Activated CD4-positive, alpha-beta memory T cell treated with anti-CD3 and anti-CD28 coated beads for 36 hours (primary cell): Measurements from ENCODE around the gene MYO5C. TPM values are rescaled to one million over a fixed set of nuclear protein-coding genes. Genes with fewer than 3 reads are reported as not detected.

Experiments used
- CTCF ChIA-PET: fragments of 350-600 bp; sonication (Branson Sonifier 250); formaldehyde crosslinking; loops from one replicate; lab custom pipeline; 2021; ENCODE audit warnings: antibody characterized with exemption, inconsistent platforms; lab: Charles Lee
- POLR2A ChIA-PET: fragments of 350-600 bp; sonication (Branson Sonifier 250); formaldehyde crosslinking; loops from one replicate; lab custom pipeline; 2021; ENCODE audit warnings: antibody characterized with exemption; lab: Charles Lee
- DNase-seq: peaks from one replicate; pipeline ENCODE4 v3.0.0-alpha.2; 2020
- H3K27ac Mint-ChIP-seq: one replicate; pipeline ENCODE4 v1.8.0; 2021; ENCODE audit warnings: mixed read lengths
- H3K27me3 Mint-ChIP-seq: one replicate; pipeline ENCODE4 v1.8.0; 2021; ENCODE audit warnings: mixed read lengths
- H3K36me3 Mint-ChIP-seq: one replicate; pipeline ENCODE4 v1.8.0; 2021; ENCODE audit warnings: mixed read lengths
- H3K4me1 Mint-ChIP-seq: one replicate; pipeline ENCODE4 v1.8.0; 2021; ENCODE audit warnings: low read depth, mixed read lengths
- H3K4me3 Mint-ChIP-seq: one replicate; pipeline ENCODE4 v1.8.0; 2021; ENCODE audit warnings: mild to moderate bottlenecking, mixed read lengths
- H3K9me3 Mint-ChIP-seq: one replicate; pipeline ENCODE4 v1.8.0; 2021; ENCODE audit warnings: mixed read lengths
- intact Hi-C: fragments of 100-400 bp; cut with micrococcal nuclease; formaldehyde crosslinking; loops from one replicate; pipeline ENCODE4 v1.15.1; 2023
- total RNA-seq, 2 experiments: library from RNA; stranded (reverse); gene quantifications; one replicate each; pipeline ENCODE4 v1.2.3, GENCODE V29; 2021

The MYO5C gene
- total RNA-seq, 2 experiments from 2014 or later = 0.27 to 0.50 TPM

GRCh38 chr15:52162260-52162659 lies 133.3 kb downstream of the MYO5C start:
- Mint-ChIP-seq H3K9me3 (no peaks in the 10 kb centered on the region), H3K4me3 (no peak overlapping the region), H3K36me3 (peaks cover 6% of the 10 kb centered on the region), H3K27ac (no peak overlapping the region), H3K27me3 (no peaks in the 10 kb centered on the region), H3K4me1 (peaks cover 27% of the 10 kb centered on the region)
- DNase-seq = no peak
- intact Hi-C loops = loop anchor here (10.0 kb wide), 1 partner anchor 337 kb away; the partner anchor contains the start of gene TMOD3
- ChIA-PET POLR2A (no interaction called here), CTCF (interaction anchor here (1.5 to 4.4 kb wide), 2 partner anchors 46 to 66 kb away, joined by 9 to 21 read pairs; no protein-coding TSS in a partner anchor)

GRCh38 chr15:52161406-52161966 lies 134.1 kb downstream of the MYO5C start:
- H3K36me3 Mint-ChIP-seq = peaks cover 6% of the 10 kb centered on the region

GRCh38 chr15:52159645-52160044 lies 136.0 kb downstream of the MYO5C start:
- intact Hi-C loops = loop anchor here (10.0 kb wide), 1 partner anchor 335 kb away; the partner anchor contains the start of gene TMOD3
- POLR2A ChIA-PET = no interaction called here
- DNase-seq = no peak
- Mint-ChIP-seq H3K36me3 (peaks cover 6% of the 10 kb centered on the region), H3K4me3 (no peak overlapping the region), H3K4me1 (peaks cover 1% of the 10 kb centered on the region), H3K27ac (no peak overlapping the region), H3K27me3 (no peaks in the 10 kb centered on the region), H3K9me3 (no peaks in the 10 kb centered on the region)
- CTCF ChIA-PET = interaction anchor here (1.3 kb wide), 1 partner anchor 19 kb away, joined by 4 read pairs; no protein-coding TSS in a partner anchor

More at GRCh38 chr15:52161406-52161966, 134.1 kb downstream of the MYO5C start:
- Mint-ChIP-seq H3K9me3 (no peaks in the 10 kb centered on the region), H3K27me3 (no peaks in the 10 kb centered on the region), H3K4me3 (no peak overlapping the region), H3K4me1 (peaks cover 20% of the 10 kb centered on the region), H3K27ac (no peak overlapping the region)
- POLR2A ChIA-PET = no interaction called here
- CTCF ChIA-PET = interaction anchor here (0.7 to 4.4 kb wide), 3 partner anchors 47 to 66 kb away, joined by 3 to 21 read pairs (median 4); no protein-coding TSS in a partner anchor
- intact Hi-C loops = loop anchor here (10.0 kb wide), 1 partner anchor 337 kb away; the partner anchor contains the start of gene TMOD3
- no peak for DNase-seq

GRCh38 chr15:52158084-52158765 lies 137.4 kb downstream of the MYO5C start:
- Mint-ChIP-seq H3K9me3 (no peaks in the 10 kb centered on the region), H3K4me1 (no peaks in the 10 kb centered on the region), H3K4me3 (no peak overlapping the region), H3K27ac (no peak overlapping the region), H3K36me3 (peaks cover 4% of the 10 kb centered on the region), H3K27me3 (no peaks in the 10 kb centered on the region)
- CTCF ChIA-PET = interaction anchor here (1.1 to 1.2 kb wide), 2 partner anchors 19 to 50 kb away, joined by 3 read pairs; no protein-coding TSS in a partner anchor
- POLR2A ChIA-PET = interaction anchor here (0.6 kb wide), 1 partner anchor 18 kb away, joined by 4 read pairs; no protein-coding TSS in a partner anchor
- no peak for DNase-seq
- intact Hi-C loops = no loop called here

GRCh38 chr15:52155878-52156277 lies 139.7 kb downstream of the MYO5C start:
- Mint-ChIP-seq H3K4me1 (no peaks in the 10 kb centered on the region), H3K4me3 (no peak overlapping the region), H3K27me3 (no peaks in the 10 kb centered on the region), H3K27ac (no peak overlapping the region), H3K9me3 (no peaks in the 10 kb centered on the region), H3K36me3 (peaks cover 1% of the 10 kb centered on the region)
- intact Hi-C loops = no loop called here
- ChIA-PET CTCF (no interaction called here), POLR2A (no interaction called here)
- no peak for DNase-seq

DNA sequence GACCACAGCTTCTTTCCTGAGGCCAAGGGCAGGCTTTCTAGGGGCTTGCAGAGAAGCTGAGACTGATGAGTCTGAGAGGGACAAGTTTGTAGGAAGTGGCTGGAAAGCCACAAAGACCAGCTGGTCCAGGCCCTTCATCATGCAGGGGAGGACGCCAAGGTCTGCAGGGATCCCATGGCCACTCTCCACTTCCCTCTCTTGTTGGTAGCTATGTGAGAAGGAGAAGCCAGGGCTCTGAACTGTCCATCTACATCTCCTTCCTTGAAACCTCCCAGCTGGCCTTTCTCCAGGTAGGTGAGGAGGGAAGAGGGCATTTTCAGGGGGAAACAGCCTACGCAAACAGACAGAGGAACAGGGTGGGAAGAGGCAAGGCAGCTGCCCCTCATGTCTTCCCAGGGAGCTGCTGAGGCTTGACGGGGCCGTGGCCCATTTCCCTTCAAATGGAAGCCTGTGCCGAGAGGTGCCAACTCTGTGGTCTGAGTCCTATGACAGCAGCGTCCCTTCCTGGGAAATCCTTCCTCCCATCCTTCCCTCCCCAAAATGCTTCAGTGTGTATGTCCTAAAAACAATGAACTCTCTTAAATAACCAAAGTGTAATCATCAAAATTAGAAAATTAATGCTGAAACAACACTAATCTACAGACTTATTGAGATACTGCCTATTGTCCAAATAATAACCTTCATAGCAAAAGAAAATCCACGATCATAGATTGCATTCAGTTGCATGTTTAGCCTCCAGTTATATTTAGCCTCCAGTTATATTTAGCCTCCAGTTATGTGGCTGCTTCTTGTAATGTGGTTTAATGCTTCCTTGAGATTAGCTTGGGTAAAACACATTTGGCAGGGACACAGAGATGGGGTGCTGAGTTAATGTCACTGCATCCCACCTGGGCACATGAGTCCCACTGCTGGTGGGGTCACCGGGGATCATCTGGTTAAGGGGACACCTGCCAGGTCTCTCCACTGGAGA lies 140.4 kb downstream of the MYO5C start:
- H3K4me3 Mint-ChIP-seq = no peak overlapping the region
- ChIA-PET CTCF (interaction anchor here (1.1 kb wide), 1 partner anchor 16 kb away, joined by 5 read pairs; no protein-coding TSS in a partner anchor), POLR2A (interaction anchor here (0.7 kb wide), 1 partner anchor 24 kb away, joined by 5 read pairs; no protein-coding TSS in a partner anchor)
- H3K27me3 Mint-ChIP-seq = no peaks in the 10 kb centered on the region
- no peaks in the 10 kb centered on the region for H3K4me1 Mint-ChIP-seq
- H3K36me3 Mint-ChIP-seq = peaks cover 3% of the 10 kb centered on the region
- H3K27ac Mint-ChIP-seq = no peak overlapping the region
- no peak for DNase-seq
- H3K9me3 Mint-ChIP-seq = no peaks in the 10 kb centered on the region
- intact Hi-C loops = no loop called here

- no peaks in the 10 kb centered on the region for H3K9me3 Mint-ChIP-seq
- no peaks in the 10 kb centered on the region for H3K4me1 Mint-ChIP-seq
- ChIA-PET POLR2A (interaction anchor here (0.7 kb wide), 1 partner anchor 25 kb away, joined by 5 read pairs; no protein-coding TSS in a partner anchor), CTCF (interaction anchor here (1.1 to 1.2 kb wide), 2 partner anchors 15 kb away, joined by 4 to 5 read pairs; no protein-coding TSS in a partner anchor)
- no peak for DNase-seq
- H3K27ac Mint-ChIP-seq = no peak overlapping the region
- H3K36me3 Mint-ChIP-seq = peaks cover 9% of the 10 kb centered on the region
- no peak overlapping the region for H3K4me3 Mint-ChIP-seq
- intact Hi-C loops = no loop called here
- H3K27me3 Mint-ChIP-seq = no peaks in the 10 kb centered on the region
Observed at GRCh38 chr15:52153900-52154895, 141.4 kb downstream of the MYO5C start.

DNA sequence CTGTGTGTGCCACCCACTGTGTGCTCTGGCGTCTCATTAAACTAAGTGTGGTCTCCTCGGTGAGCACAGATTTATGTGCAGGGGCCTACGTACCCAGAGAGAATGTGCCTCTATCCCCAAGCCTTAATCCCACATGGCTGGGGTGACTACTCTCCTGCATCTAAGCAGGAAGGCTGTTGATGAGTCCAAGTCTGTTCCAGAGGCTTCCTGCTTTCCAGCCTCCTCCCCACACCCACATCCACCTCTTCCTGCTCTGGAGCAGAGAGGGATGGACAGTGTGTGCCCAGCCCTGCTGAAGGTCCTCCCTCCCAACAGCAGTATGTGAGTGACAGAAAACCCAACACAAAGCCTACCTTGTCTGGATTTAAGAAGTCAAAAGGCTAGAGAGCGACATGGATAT lies 144.3 kb downstream of the MYO5C start:
- no peaks in the 10 kb centered on the region for H3K9me3 Mint-ChIP-seq
- POLR2A ChIA-PET = interaction anchor here (0.6 kb wide), 1 partner anchor 114 kb away, joined by 3 read pairs; no protein-coding TSS in a partner anchor
- no peak overlapping the region for H3K27ac Mint-ChIP-seq
- no peak for DNase-seq
- intact Hi-C loops = no loop called here
- H3K36me3 Mint-ChIP-seq = peaks cover 27% of the 10 kb centered on the region
- no peaks in the 10 kb centered on the region for H3K4me1 Mint-ChIP-seq
- no peaks in the 10 kb centered on the region for H3K27me3 Mint-ChIP-seq
- no peak overlapping the region for H3K4me3 Mint-ChIP-seq
- CTCF ChIA-PET = no interaction called here

- CTCF ChIA-PET = interaction anchor here (0.7 kb wide), 1 partner anchor 71 kb away, joined by 3 read pairs; no protein-coding TSS in a partner anchor
- peaks cover 30% of the 10 kb centered on the region for H3K36me3 Mint-ChIP-seq
- no peak overlapping the region for H3K4me3 Mint-ChIP-seq
- no peak overlapping the region for H3K27ac Mint-ChIP-seq
- H3K4me1 Mint-ChIP-seq = no peaks in the 10 kb centered on the region
- POLR2A ChIA-PET = no interaction called here
- H3K9me3 Mint-ChIP-seq = no peaks in the 10 kb centered on the region
- no peaks in the 10 kb centered on the region for H3K27me3 Mint-ChIP-seq
- intact Hi-C loops = no loop called here
- no peak for DNase-seq
Observed at GRCh38 chr15:52150871-52151270, 144.7 kb downstream of the MYO5C start.

- H3K27me3 Mint-ChIP-seq = no peaks in the 10 kb centered on the region
- H3K4me1 Mint-ChIP-seq = no peaks in the 10 kb centered on the region
- intact Hi-C loops = no loop called here
- H3K27ac Mint-ChIP-seq = no peak overlapping the region
- ChIA-PET CTCF (interaction anchor here (0.7 to 1.2 kb wide), 2 partner anchors 70 kb away, joined by 3 read pairs; no protein-coding TSS in a partner anchor), POLR2A (no interaction called here)
- H3K36me3 Mint-ChIP-seq = peaks cover 33% of the 10 kb centered on the region
- no peak for DNase-seq
- H3K4me3 Mint-ChIP-seq = no peak overlapping the region
- no peaks in the 10 kb centered on the region for H3K9me3 Mint-ChIP-seq
Observed at GRCh38 chr15:52150043-52150825, 145.4 kb downstream of the MYO5C start.
